GM18870 (cell line): ENCODE data around the gene FBN3.

Source experiments
- ATAC-seq: cut with Tn5 transposase; IDR thresholded peaks from one replicate; pipeline ENCODE4 v1.9.1; 2021; ENCODE audit warnings: moderate library complexity; ENCODE audit not compliant: unreplicated experiment

The FBN3 gene

GRCh38 chr19:8094336-8094735 lies 55.1 kb downstream of the FBN3 start:
- ATAC-seq: no peak

- ATAC-seq: no peak
These were observed 55.7 kb downstream of the FBN3 start for GRCh38 chr19:8093740-8094139.

DNA sequence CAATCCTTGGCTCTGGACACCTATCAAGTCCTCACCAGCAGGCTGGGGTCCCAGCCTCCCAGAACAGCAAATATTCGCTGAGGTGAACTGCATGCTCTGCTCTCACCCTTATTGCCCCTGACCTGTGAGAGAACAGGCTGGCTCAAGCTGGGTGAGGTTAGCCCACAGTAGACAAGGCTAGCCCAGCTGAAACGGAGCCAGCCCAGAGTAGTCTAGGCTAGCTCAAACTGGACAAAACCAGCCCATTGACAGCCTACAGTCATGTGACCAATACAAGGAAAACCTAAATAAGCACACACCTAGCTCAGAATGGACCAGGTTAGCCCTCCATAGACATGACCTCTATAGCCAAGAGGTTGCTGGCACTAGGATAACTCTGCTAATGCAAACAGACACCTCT lies 58.4 kb downstream of the FBN3 start:
- no peak for ATAC-seq

GRCh38 chr19:8089664-8090601 lies 59.5 kb downstream of the FBN3 start:
- ATAC-seq: no peak

- ATAC-seq: no peak
These were observed 60.4 kb downstream of the FBN3 start for GRCh38 chr19:8088752-8089663.

- ATAC-seq: no peak
These were observed 61.5 kb downstream of the FBN3 start for GRCh38 chr19:8087876-8088275.

- no peak for ATAC-seq
These were observed 62.5 kb downstream of the FBN3 start for GRCh38 chr19:8086849-8087248.

GRCh38 chr19:8085598-8086408 lies 63.6 kb downstream of the FBN3 start:
- no peak for ATAC-seq

GRCh38 chr19:8084152-8084551 lies 65.2 kb downstream of the FBN3 start:
- ATAC-seq: no peak

- ATAC-seq: no peak
These were observed 66.3 kb downstream of the FBN3 start for GRCh38 chr19:8083141-8083540.

GRCh38 chr19:8081569-8082550 lies 67.5 kb downstream of the FBN3 start:
- no peak for ATAC-seq

DNA sequence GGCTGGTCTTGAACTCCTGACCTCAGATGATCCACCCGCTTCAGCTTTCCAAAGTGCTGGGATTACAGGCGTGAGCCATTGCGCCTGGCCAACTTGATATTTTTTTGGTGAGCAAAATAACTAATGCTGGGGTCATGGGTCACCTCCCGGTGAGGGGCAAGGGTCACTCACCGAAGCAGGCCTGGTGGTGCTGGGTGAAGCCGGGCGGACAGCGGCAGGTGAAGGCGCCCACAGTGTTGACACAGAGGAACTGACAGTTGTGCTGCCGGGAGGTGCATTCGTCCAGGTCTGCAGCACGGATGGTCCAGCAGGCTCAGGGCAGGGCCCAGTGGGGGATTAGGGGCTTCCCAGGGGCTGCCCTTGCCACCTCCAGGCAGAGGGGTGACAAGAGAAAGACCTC lies 68.6 kb downstream of the FBN3 start:
- ATAC-seq: no peak

DNA sequence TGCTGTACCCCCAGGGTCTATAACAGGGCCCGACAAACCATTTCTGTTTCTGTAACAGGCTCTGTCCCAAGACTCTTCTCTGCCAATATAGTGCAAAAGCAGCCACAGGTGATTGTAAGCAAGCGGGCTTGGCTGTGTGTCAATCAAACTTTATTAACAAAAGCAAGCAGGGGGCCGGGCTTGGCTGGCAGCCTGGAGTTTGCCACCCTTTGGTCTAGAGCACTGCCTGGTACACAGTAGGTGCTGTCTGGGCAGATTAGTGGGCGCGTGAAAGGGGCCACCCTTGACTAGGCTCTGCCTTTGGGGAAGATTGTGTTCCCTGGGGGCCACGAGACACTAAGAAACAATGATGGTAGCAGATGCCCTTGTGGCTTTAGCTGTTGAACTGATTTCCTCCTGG lies 69.4 kb downstream of the FBN3 start:
- no peak for ATAC-seq

DNA sequence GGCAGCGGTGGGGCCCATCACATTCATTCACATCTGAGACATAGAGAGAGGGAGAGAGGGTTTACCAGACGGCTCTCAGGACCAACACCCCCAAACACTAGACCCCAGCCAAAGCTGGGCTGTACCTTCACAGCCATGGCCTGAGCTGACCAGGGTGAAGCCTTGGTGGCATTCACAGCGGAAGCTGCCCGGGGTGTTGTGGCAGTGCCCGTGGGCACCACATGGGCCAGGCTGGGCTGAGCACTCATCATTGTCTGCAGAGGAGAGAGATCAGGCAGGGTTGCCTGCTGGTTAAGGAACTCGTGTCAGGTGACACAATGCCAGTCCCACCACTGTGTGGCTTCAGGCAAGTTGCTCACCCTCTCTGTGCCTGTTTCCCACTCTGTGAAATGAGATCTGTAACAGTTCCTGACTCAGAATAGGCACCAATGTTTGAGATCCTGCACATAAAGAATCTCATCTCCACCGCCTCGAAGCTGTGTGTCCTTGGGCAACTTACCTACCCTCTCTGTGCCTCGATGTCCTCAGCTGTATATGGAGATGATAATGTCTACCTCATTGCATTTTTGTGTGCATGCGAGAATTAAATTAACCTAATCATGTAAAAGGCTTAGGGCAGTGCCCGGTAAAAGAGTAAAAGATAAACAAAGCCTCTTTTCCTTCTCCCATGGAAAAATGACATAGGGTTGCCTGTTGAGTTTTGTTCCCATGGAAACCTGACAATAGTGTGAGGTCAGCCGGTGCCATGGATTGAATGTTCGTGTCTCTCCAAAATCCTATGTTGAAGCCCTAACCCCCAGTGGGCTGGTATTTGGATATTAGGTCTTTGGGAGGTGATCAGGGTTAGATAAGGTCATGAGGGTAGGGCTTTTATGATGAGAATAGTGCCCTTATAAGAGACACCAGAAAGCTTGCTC lies 74.0 kb downstream of the FBN3 start:
- ATAC-seq: no peak

- ATAC-seq: no peak
These were observed 74.9 kb downstream of the FBN3 start for GRCh38 chr19:8074501-8074900.

DNA sequence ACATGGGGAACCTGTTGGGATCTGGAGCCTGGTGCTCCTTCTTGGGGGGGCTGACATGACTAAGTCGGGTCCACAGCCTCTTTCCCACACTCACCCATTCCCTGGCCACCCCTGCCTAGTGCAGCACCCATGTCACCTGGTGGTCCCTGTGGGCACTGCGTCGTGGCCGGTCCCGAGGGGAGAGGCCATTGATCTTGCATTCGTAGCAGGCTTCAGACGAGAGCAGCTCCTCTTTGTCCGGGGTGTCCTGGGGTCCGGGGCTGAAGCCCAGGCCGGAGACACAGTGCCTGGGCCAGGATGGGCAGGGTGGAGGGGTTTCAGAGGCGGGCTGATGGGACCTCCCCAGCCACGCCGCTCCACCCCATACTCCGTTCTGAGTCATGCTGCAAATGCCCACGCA lies 77.5 kb downstream of the FBN3 start:
- ATAC-seq: no peak

GRCh38 chr19:8069096-8069973 lies 80.1 kb downstream of the FBN3 start:
- ATAC-seq: no peak

GRCh38 chr19:8065875-8066261 lies 83.5 kb downstream of the FBN3 start:
- ATAC-seq: no peak
